Neural progenitor cell (in vitro differentiated cells): ENCODE results near the gene INPP5K.

ENCODE experiments used
- EZH2 ChIP-seq: fragments of 200-600 bp; sonication (generic); IDR thresholded peaks from 2 replicates; pipeline ENCODE4 v1.6.1; 2017; ENCODE audit warnings: antibody characterized with exemption, mild to moderate bottlenecking, moderate library complexity
- EZH2phosphoT487 ChIP-seq: fragments of 200-600 bp; sonication (generic); IDR thresholded peaks from 2 replicates; pipeline ENCODE4 v1.6.1; 2017; ENCODE audit warnings: antibody characterized with exemption
- TF ChIP-seq, protein P1 (sequence below): fragments of 200-600 bp; sonication (generic); IDR thresholded peaks from 2 replicates; pipeline ENCODE4 v1.5.1; 2017; ENCODE audit warnings: antibody characterized with exemption, mild to moderate bottlenecking

DNA sequence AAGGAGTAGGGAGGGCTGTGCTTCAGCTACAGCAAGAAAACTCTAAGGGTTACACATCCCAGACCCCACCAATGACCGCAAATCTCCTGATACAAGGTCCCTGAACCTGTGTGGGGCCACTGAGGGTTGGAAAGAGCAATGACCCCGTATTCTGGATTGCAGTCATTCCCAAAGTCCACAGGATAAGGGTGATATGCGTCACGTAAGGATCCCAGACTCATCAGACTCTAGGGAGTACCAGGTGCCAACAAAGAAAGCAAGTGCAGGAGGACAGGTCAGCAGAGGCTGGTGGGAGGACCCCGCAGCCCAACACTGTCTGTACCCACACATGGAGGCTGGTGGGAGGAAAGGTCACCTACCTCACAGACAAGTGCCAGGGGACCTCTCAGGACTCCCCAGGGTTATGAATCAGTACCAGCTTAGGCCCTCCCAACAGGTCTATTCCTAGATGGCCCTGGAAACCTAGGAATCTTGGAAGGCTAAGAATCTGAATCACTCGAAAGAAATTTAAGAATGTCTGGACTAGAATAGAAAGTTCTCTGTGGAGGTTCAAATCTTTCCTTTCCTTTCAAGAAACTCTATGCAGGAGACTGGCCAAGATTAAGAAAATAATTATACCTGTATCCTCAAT lies 30.0 kb upstream of the INPP5K start:
- TF ChIP-seq, protein P1, sequence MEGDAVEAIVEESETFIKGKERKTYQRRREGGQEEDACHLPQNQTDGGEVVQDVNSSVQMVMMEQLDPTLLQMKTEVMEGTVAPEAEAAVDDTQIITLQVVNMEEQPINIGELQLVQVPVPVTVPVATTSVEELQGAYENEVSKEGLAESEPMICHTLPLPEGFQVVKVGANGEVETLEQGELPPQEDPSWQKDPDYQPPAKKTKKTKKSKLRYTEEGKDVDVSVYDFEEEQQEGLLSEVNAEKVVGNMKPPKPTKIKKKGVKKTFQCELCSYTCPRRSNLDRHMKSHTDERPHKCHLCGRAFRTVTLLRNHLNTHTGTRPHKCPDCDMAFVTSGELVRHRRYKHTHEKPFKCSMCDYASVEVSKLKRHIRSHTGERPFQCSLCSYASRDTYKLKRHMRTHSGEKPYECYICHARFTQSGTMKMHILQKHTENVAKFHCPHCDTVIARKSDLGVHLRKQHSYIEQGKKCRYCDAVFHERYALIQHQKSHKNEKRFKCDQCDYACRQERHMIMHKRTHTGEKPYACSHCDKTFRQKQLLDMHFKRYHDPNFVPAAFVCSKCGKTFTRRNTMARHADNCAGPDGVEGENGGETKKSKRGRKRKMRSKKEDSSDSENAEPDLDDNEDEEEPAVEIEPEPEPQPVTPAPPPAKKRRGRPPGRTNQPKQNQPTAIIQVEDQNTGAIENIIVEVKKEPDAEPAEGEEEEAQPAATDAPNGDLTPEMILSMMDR, result no peak
- no peak for TF ChIP-seq EZH2
- TF ChIP-seq EZH2phosphoT487, result no peak
